DMS53 treated with DMSO at 0.1 percent for 48 hours (cell line): ENCODE data around the gene LCE5A.
"Not testable (repeated sequence)": the region's sequence is repeated elsewhere in the genome, so short reads cannot be mapped to it uniquely, and the experiment has no call there.

Experiments used
- DNase-seq: peaks from one replicate; lab custom pipeline; 2025; ENCODE audit not compliant: unreplicated experiment; lab: John Stamatoyannopoulos, UW

LCE5A gene

DNA sequence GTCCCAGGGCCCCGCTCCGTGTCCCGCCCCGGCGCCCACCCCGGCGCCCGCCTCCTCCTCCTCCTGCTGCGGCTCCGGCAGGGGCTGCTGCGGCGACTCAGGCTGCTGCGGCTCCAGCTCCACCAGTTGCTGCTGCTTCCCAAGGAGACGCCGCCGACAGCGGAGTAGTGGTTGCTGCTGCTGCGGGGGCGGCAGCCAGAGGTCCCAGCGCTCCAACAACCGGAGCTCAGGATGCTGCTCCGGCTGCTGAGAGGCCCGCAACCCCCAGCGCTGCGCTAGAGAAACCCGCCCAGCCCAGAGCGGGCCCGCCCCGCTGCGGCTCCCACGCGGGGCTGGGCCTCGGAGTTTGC, 4.8 kb downstream of the LCE5A start:
- DNase-seq = no peak

DNA sequence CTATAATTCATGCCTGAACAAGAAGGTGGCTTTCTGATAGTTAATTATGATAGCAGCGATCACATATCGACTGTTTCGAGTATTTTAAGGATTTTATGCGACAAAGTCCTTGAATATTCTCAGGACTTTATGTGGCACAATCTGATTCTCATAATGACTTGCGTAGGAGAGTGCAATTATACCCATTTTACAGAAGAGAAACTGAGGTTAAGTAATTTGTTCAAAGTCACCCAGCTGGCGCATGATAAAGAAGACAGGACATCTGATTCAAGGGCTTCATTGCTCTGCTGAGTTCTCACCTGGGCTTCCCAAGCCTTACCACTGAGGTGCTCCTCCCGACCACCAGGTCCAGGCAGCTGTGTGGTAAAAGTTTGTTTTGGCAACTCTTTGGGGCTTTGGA, 5.5 kb downstream of the LCE5A start:
- DNase-seq = no peak

- no peak for DNase-seq
Observed at GRCh38 chr1:152517237-152517811, 6.7 kb downstream of the LCE5A start.

DNA sequence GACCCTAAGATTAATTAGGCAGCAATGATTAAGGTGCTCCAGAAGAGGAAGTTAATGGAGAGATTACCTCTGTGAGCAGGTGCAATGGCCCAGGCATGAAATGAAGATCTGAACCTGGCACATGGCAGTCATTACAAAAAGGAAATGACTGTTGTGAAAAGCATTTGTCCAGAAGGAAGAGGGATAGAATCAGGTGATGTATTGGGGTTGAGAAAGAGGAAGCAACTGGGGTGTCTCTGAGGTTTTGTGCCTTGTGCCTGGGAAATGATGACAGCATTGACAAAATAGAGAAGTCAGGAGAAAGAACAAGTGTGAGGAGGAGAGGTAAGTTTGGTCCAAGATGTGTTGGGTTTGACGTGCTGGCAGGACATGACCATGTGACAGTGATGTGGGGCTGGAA, 9.2 kb downstream of the LCE5A start:
- no peak for DNase-seq

DNA sequence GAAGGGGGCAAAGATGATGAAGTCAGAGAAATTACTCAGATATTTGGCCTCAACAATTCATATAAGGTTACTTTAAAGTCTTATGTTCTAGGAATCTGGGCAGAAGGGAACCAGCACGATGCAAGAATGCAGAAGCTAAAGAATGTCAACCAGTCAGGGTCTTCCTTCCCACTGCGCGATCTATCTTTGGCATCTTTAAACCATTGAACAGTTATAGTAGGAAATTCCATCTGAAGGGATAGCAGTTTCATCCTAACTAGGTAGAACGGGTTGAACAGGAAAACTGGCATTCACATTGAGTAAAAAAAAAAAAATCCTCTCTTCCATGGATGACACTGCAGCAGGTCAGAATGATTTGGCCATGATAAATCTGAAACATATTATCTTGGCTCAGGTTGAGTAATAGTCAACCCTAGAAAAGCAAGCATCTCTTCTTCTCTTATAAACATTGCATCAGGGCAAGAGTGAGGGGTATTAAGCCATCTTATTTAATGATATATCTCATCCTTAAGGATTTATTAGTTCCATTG, 10.0 kb downstream of the LCE5A start:
- no peak for DNase-seq

GRCh38 chr1:152525080-152525641, 14.6 kb downstream of the LCE5A start:
- no peak for DNase-seq

- DNase-seq = peak; percentile 2
Observed at GRCh38 chr1:152533327-152533938, 22.8 kb downstream of the LCE5A start.

DNA sequence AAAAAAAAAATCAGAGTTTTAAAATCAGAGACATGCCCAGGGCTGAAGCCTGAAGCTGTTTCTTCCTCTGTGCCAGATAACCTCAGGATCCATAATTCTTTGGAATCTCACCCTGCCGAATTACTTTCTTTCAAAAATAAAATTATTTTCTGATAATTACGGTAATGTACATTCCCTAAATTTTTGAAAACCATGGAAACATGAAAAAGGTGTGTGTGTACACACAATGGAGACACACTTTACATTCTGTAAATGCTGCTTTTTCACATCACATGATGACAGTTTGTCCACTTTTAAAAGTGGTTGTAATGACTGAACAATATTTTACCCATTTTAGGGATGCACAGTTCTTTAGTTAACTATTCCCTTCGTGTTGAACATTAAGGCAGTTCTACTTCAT, 25.2 kb downstream of the LCE5A start:
- DNase-seq = no peak

DNA sequence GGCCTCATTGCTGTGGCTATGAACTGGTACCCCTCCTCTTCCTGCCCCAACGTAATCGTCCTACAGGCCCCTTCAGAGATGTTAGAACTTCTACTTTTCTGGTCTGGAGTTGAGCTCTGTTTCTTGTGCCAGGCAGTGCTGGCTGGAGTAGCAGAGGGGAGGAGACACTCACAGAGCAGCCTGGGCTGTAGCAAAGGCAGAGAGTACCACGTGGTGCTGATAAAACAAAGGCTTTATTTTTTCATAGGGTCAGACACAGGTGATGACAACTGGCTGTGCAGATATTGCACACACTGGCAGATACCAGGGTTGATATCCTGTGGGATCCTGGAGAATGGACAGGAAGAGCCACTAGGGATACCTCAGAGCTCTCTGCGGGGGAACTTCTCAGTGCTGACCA, 26.9 kb downstream of the LCE5A start:
- DNase-seq = no peak

GRCh38 chr1:152539901-152540300, 29.3 kb downstream of the LCE5A start:
- no peak for DNase-seq

DNA sequence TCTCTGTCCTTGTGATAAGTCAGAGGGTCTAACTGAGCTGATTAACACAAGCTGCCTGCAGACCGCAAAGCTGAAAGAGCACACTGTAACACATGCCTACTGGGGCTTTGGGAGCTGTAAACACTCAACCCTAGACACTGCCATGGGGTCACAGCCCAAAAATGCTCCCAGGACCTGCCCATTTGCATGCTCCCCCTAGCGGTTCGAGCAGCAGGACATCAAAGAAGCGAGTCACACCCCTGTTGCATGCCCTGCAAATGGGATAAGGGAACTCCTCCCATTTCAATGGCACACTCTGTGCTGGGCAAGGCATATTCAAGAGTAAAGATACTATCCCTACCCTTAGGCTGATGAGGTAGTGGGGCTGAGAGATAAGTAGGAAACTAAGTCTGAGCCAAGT, 33.2 kb downstream of the LCE5A start:
- no peak for DNase-seq

GRCh38 chr1:152546704-152547103, 36.1 kb downstream of the LCE5A start:
- DNase-seq = no peak

GRCh38 chr1:152548358-152548757, 37.8 kb downstream of the LCE5A start:
- not testable (repeated sequence) for DNase-seq
